Measurements from ENCODE around the gene GFER.
A peak's percentile ranks its signal among the peaks of the same experiment; 100 is the strongest.

GFER gene

DNA sequence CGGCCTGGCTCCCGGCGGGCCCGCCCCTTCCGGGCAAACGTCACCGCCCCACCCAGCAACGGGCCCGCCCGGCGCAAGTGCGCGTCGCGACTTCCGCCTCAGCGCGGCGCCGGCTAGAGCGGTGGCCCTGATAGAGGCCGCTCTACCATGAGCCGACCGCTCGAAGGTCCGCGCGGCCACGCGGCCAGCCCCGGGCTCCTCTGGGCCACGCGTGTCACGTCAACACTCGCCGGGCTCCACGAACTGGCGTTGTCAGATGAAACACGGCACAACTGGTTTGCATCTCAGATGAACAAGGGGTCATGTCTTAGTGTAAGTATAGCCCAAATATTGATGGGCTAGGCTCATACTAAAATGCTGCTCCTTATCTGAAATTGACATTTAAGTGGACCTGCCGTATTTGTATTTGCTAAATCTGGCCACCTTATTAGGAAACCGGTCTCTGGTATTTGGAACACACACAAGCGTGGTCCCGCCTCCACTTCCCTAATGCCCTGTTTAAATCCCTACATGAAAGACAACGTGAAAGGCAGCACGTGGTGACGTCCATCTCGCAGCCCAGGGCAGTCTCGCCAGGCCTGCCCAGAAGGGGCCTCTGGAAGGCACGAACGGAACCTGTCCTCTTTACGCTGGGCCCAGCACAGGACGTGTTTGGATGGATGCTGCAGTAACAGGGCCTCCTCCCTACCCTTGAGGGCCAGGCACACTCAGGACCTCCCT is 26.0 kb downstream of the GFER start, which contains the start of gene ZNF598 (continued):
- TF ChIP-seq, protein P1, sequence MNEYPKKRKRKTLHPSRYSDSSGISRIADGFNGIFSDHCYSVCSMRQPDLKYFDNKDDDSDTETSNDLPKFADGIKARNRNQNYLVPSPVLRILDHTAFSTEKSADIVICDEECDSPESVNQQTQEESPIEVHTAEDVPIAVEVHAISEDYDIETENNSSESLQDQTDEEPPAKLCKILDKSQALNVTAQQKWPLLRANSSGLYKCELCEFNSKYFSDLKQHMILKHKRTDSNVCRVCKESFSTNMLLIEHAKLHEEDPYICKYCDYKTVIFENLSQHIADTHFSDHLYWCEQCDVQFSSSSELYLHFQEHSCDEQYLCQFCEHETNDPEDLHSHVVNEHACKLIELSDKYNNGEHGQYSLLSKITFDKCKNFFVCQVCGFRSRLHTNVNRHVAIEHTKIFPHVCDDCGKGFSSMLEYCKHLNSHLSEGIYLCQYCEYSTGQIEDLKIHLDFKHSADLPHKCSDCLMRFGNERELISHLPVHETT (tag by site-specific recombination; IDR thresholded peaks at IDR 0.05): peak; percentile 65; the same call in 1 of the 2 replicates
- TF ChIP-seq OVOL3 (tag by site-specific recombination; IDR thresholded peaks at IDR 0.05) (peak; percentile 62; the same call in 1 of the 2 replicates), ZNF221 (tag by site-specific recombination; IDR thresholded peaks at IDR 0.05; ENCODE audit: borderline replicate concordance) (no peak), ZNF768 (tag by site-specific recombination; IDR thresholded peaks at IDR 0.05) (no peak), ZBTB49 (tag by site-specific recombination; IDR thresholded peaks at IDR 0.05; ENCODE audit: low read depth) (no peak), ZNF202 (tag by site-specific recombination; IDR thresholded peaks at IDR 0.05; ENCODE audit: borderline replicate concordance) (no peak), ZNF433 (tag by site-specific recombination; IDR thresholded peaks at IDR 0.05; ENCODE audit: low read depth) (no peak), BCL11A (tag by site-specific recombination; IDR thresholded peaks at IDR 0.05; ENCODE audit: low read depth) (no peak), ZNF211 (tag by site-specific recombination; IDR thresholded peaks at IDR 0.05; ENCODE audit: low read depth) (no peak), ZNF530 (tag by site-specific recombination; IDR thresholded peaks at IDR 0.05; ENCODE audit: low read depth) (no peak), ZNF544 (tag by site-specific recombination; IDR thresholded peaks at IDR 0.05) (no peak), ZNF670 (tag by site-specific recombination; IDR thresholded peaks at IDR 0.05; ENCODE audit: low read depth) (no peak), ZNF596 (tag by site-specific recombination; IDR thresholded peaks at IDR 0.05) (no peak), ZNF394 (tag by site-specific recombination; IDR thresholded peaks at IDR 0.05; ENCODE audit: borderline replicate concordance) (peak; percentile 61), ZNF561 (tag by site-specific recombination; IDR thresholded peaks at IDR 0.05; ENCODE audit: borderline replicate concordance) (no peak; the same call in 1 of the 2 replicates), ZFHX2 (tag by site-specific recombination; conservative IDR thresholded peaks at IDR 0.05) (0 out of 2 replicates have a peak, but pooled peaks have one; percentile 5), ZNF549 (tag by site-specific recombination; IDR thresholded peaks at IDR 0.05) (no peak), PRDM1 (tag by site-specific recombination; IDR thresholded peaks at IDR 0.05) (no peak), EGR2 (tag by site-specific recombination; IDR thresholded peaks at IDR 0.05; ENCODE audit: low read depth) (no peak), GLI4 (tag by site-specific recombination; IDR thresholded peaks at IDR 0.05) (no peak), ZNF843 (tag by site-specific recombination; IDR thresholded peaks at IDR 0.05) (peak; percentile 77), ZNF76 (tag by site-specific recombination; IDR thresholded peaks at IDR 0.05; ENCODE audit: borderline replicate concordance, low read depth) (peak; percentile 74), ZNF146 (tag by site-specific recombination; IDR thresholded peaks at IDR 0.05) (no peak), GFI1B (tag by site-specific recombination; IDR thresholded peaks at IDR 0.05) (no peak), ZNF610 (tag by site-specific recombination; IDR thresholded peaks at IDR 0.05; ENCODE audit: borderline replicate concordance) (peak; percentile 56; the same call in 1 of the 2 replicates), GLI2 (tag by site-specific recombination; IDR thresholded peaks at IDR 0.05; ENCODE audit: borderline replicate concordance, low read depth) (no peak), HOXA7 (CRISPR knock-in tag; IDR thresholded peaks at IDR 0.05; ENCODE audit: borderline replicate concordance) (no peak), ZNF560 (tag by site-specific recombination; IDR thresholded peaks at IDR 0.05; ENCODE audit: borderline replicate concordance) (no peak), TRIM28 (IDR thresholded peaks at IDR 0.05; ENCODE audit: borderline replicate concordance, low read length) (0 out of 2 replicates have a peak, but pooled peaks have one; percentile 18), ZNF624 (tag by site-specific recombination; IDR thresholded peaks at IDR 0.05) (no peak)
- TF ChIP-seq, protein P2, sequence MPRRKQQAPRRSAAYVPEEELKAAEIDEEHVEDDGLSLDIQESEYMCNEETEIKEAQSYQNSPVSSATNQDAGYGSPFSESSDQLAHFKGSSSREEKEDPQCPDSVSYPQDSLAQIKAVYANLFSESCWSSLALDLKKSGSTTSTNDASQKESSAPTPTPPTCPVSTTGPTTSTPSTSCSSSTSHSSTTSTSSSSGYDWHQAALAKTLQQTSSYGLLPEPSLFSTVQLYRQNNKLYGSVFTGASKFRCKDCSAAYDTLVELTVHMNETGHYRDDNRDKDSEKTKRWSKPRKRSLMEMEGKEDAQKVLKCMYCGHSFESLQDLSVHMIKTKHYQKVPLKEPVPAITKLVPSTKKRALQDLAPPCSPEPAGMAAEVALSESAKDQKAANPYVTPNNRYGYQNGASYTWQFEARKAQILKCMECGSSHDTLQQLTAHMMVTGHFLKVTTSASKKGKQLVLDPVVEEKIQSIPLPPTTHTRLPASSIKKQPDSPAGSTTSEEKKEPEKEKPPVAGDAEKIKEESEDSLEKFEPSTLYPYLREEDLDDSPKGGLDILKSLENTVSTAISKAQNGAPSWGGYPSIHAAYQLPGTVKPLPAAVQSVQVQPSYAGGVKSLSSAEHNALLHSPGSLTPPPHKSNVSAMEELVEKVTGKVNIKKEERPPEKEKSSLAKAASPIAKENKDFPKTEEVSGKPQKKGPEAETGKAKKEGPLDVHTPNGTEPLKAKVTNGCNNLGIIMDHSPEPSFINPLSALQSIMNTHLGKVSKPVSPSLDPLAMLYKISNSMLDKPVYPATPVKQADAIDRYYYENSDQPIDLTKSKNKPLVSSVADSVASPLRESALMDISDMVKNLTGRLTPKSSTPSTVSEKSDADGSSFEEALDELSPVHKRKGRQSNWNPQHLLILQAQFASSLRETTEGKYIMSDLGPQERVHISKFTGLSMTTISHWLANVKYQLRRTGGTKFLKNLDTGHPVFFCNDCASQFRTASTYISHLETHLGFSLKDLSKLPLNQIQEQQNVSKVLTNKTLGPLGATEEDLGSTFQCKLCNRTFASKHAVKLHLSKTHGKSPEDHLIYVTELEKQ (tag by site-specific recombination; IDR thresholded peaks at IDR 0.05; ENCODE audit: borderline replicate concordance): no peak; the same call in 1 of the 2 replicates
- TF ChIP-seq, protein P3, sequence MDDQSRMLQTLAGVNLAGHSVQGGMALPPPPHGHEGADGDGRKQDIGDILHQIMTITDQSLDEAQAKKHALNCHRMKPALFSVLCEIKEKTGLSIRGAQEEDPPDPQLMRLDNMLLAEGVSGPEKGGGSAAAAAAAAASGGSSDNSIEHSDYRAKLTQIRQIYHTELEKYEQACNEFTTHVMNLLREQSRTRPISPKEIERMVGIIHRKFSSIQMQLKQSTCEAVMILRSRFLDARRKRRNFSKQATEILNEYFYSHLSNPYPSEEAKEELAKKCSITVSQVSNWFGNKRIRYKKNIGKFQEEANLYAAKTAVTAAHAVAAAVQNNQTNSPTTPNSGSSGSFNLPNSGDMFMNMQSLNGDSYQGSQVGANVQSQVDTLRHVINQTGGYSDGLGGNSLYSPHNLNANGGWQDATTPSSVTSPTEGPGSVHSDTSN (CRISPR knock-in tag; IDR thresholded peaks at IDR 0.05): no peak
